Parathyroid adenoma (tissue), 2 donors: ENCODE results near the gene JMJD4.

Source experiments
- H2AFZ ChIP-seq: fragments of 300-600 bp; sonication (generic); one replicate; pipeline ENCODE4 v1.7.0; 2017; ENCODE audit warnings: antibody characterized with exemption, mild to moderate bottlenecking
- H3K27ac ChIP-seq: fragments of 300-600 bp; sonication (generic); one replicate; pipeline ENCODE4 v1.7.0; 2017
- H3K27me3 ChIP-seq: fragments of 300-600 bp; sonication (generic); one replicate; pipeline ENCODE4 v1.7.0; 2017; ENCODE audit warnings: low read length; ENCODE audit not compliant: control insufficient read depth, insufficient read depth
- H3K36me3 ChIP-seq: fragments of 300-600 bp; sonication (generic); one replicate; pipeline ENCODE4 v1.7.0; 2017; ENCODE audit warnings: low read length; ENCODE audit not compliant: control insufficient read depth, insufficient read depth
- H3K4me1 ChIP-seq: fragments of 300-600 bp; sonication (generic); one replicate; pipeline ENCODE4 v1.7.0; 2017; ENCODE audit warnings: control low read depth
- H3K4me2 ChIP-seq: fragments of 300-600 bp; sonication (generic); one replicate; pipeline ENCODE4 v1.7.0; 2017; ENCODE audit warnings: low read length
- H3K4me3 ChIP-seq: fragments of 300-600 bp; sonication (generic); one replicate; pipeline ENCODE4 v1.7.0; 2017; ENCODE audit warnings: low read depth, low read length
- H3K79me2 ChIP-seq: fragments of 300-600 bp; sonication (generic); one replicate; pipeline ENCODE4 v1.7.0; 2017; ENCODE audit warnings: control low read depth
- H3K9ac ChIP-seq: fragments of 300-600 bp; sonication (generic); one replicate; pipeline ENCODE4 v1.7.0; 2017; ENCODE audit warnings: mild to moderate bottlenecking
- H3K9me3 ChIP-seq: fragments of 300-600 bp; sonication (generic); one replicate; pipeline ENCODE4 v1.7.0; 2017; ENCODE audit warnings: low read length; ENCODE audit not compliant: control insufficient read depth
- CTCF ChIP-seq: fragments of 300-600 bp; sonication (generic); IDR thresholded peaks from one replicate; pipeline ENCODE4 v1.7.0; 2017; ENCODE audit warnings: antibody characterized with exemption, mild to moderate bottlenecking
- donor health status: primary hyperparathyroidism.

The JMJD4 gene

GRCh38 chr1:227779685-227780084 is 44.6 kb upstream of the JMJD4 start:
- no peak overlapping the region for H3K9ac ChIP-seq
- H3K4me3 ChIP-seq, result no peak overlapping the region
- no peak overlapping the region for H3K4me2 ChIP-seq
- H2AFZ ChIP-seq, result no peak overlapping the region
- no peaks in the 10 kb centered on the region for H3K4me1 ChIP-seq
- TF ChIP-seq CTCF, result no peak
- H3K79me2 ChIP-seq, result no peaks in the 10 kb centered on the region
- no peaks in the 10 kb centered on the region for H3K36me3 ChIP-seq
- H3K27me3 ChIP-seq, result no peaks in the 10 kb centered on the region
- no peaks in the 10 kb centered on the region for H3K9me3 ChIP-seq
- no peak overlapping the region for H3K27ac ChIP-seq

GRCh38 chr1:227779021-227779441 is 43.9 kb upstream of the JMJD4 start:
- Histone ChIP-seq H3K79me2 (no peaks in the 10 kb centered on the region), H3K4me1 (no peaks in the 10 kb centered on the region), H3K27me3 (no peaks in the 10 kb centered on the region), H3K4me3 (no peak overlapping the region), H3K27ac (no peak overlapping the region), H3K4me2 (no peak overlapping the region), H3K9me3 (no peaks in the 10 kb centered on the region), H2AFZ (no peak overlapping the region), H3K9ac (no peak overlapping the region), H3K36me3 (no peaks in the 10 kb centered on the region)
- no peak for TF ChIP-seq CTCF

GRCh38 chr1:227778401-227778947 is 43.4 kb upstream of the JMJD4 start:
- Histone ChIP-seq H3K9me3 (no peaks in the 10 kb centered on the region), H3K4me2 (no peak overlapping the region), H3K4me3 (no peak overlapping the region), H3K27me3 (no peaks in the 10 kb centered on the region), H3K27ac (no peak overlapping the region), H3K79me2 (no peaks in the 10 kb centered on the region), H2AFZ (no peak overlapping the region), H3K9ac (no peak overlapping the region), H3K36me3 (no peaks in the 10 kb centered on the region), H3K4me1 (no peaks in the 10 kb centered on the region)
- no peak for TF ChIP-seq CTCF

GRCh38 chr1:227777646-227778045 is 42.5 kb upstream of the JMJD4 start:
- no peak for TF ChIP-seq CTCF
- H3K36me3 ChIP-seq, result no peaks in the 10 kb centered on the region

GRCh38 chr1:227777156-227777555 is 42.1 kb upstream of the JMJD4 start:
- Histone ChIP-seq H3K4me3 (no peak overlapping the region), H3K27ac (no peak overlapping the region), H3K79me2 (no peaks in the 10 kb centered on the region), H3K9ac (no peak overlapping the region), H3K4me2 (no peak overlapping the region), H3K27me3 (no peaks in the 10 kb centered on the region), H3K36me3 (no peaks in the 10 kb centered on the region), H3K9me3 (no peaks in the 10 kb centered on the region), H2AFZ (no peak overlapping the region), H3K4me1 (no peaks in the 10 kb centered on the region)
- no peak for TF ChIP-seq CTCF

More at GRCh38 chr1:227777646-227778045, 42.5 kb upstream of the JMJD4 start:
- no peaks in the 10 kb centered on the region for H3K9me3 ChIP-seq
- no peak overlapping the region for H3K9ac ChIP-seq
- H3K27ac ChIP-seq, result no peak overlapping the region
- H3K4me3 ChIP-seq, result no peak overlapping the region
- H3K4me1 ChIP-seq, result no peaks in the 10 kb centered on the region
- no peaks in the 10 kb centered on the region for H3K27me3 ChIP-seq
- no peak overlapping the region for H2AFZ ChIP-seq
- no peak overlapping the region for H3K4me2 ChIP-seq
- no peaks in the 10 kb centered on the region for H3K79me2 ChIP-seq
